GM19463 (cell line): ENCODE measurements around the gene GNAT3.

Experiments used
- ATAC-seq: cut with Tn5 transposase; IDR thresholded peaks from one replicate; pipeline ENCODE4 v1.9.1; 2021; ENCODE audit warnings: mild to moderate bottlenecking, moderate library complexity; ENCODE audit not compliant: unreplicated experiment

Gene GNAT3

DNA sequence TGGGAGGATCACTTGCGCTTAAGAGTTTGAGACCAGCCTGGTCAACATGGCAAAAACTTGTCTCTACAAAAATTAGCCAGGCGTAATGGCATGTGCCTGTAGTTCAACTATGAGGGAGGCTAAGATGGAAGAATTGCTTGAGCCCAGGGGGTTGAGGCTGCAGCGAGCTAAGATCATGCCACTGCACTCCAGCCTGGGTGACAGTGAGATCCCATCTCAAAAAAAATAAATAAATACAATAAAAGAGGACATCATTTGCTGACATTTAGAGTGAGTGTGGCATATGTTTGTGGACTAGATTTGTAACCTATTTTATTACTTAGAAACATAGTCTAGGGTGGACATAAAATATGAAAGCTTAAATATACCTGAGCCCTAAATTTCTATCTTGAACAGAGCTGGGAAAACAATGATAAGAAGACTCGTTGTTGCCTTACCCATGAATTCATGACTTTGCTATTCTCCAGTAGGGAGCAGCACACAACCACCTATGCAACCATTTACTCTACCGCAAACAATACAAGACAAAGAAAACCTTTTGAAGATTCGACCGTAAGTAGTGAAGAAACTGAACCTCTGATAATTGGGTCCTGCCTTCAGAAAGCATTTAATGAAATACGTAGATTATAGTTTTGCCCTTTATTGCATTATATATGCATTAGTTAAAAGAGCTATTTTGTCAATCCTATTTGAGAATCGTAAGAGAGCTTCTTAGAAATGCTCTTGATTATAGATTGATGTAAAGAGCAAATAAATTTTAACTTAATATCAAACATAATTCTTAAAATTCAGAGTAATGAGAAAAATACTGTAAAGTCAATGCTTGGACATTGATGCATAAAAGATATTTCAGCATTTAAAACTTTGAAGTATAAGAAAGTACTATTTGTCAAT lies 83.5 kb downstream of the GNAT3 start:
- ATAC-seq = no peak

DNA sequence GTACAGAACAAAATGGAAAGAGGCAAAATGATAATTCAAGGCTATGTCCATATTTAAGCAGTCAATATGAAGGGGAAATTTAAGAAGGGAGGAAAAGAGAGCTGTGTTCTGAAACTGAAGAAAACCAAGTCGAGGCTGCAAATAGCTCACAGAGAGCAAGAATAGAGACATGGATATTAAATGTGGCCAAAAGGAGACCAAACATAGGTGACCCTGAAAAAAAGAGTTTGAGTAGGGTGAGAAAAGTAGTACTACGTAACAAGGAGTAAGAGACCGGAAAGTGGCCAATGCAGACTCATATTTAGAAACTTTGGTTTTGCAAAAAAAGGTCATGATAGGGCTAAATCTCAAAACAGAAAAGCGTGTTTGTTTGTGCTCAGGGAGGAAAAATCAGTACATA lies 84.6 kb downstream of the GNAT3 start:
- no peak for ATAC-seq

DNA sequence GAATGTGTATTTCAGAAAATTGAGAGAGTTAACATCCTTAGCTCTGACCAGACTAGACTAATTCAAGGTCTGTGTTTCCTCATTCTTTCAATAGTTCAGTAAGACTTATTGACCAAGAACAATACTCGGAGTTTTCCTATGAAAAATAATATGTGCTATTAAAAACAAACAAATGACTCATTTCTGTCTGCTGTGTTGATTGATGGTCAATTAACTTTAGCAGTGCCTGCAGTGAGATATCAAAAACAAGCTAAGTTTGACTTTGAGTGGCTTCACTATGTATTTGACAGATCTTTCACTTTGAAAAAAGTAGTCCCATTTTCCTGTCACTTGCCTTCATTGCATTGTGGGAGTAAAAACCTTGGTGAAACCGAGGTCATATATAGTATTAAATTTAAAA lies 91.0 kb downstream of the GNAT3 start:
- ATAC-seq = no peak

DNA sequence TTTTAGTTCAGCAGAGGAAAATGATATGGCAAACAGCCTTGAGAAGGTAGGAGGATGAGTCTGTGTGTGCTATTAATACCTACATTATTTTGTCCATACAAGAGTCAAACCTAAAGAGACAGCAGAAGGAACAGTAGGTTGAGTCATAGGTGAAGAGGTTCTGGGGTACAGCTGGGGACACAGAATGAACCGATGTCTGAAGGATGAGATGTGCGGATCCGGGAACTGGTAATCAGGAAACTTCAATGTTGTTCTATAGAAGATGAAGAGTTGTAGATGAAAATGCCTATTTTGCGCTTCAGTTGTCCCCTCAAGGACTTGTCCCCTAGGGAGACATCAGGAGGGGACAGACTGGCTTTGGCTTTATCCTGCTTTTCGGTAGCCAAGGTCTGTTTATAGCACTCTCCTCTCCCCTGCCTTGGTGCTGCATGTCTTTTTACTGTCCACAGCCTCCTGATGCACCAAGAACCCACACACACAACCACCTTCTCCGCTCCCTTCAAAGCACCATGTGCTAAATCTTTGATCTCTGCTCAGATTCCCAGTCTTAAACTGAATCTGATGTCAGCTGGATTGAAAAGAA lies 94.6 kb downstream of the GNAT3 start:
- no peak for ATAC-seq

DNA sequence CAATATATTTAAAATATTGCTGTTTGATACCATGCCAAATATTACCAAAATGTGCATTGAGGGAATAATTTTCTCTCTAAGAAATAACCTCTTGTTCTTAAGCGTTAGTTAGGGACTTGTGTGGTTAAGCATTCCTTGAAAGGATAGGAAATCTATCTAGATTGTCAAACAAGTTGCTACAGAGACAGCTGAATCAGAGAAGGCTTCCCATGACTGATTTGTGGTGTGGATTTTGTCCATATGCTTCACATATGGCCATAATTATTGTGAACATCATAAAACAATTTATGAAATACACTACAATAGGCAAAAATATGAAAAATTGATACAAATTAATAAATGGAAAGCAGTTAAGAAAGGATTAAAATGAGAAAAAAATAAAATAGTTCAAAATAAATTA lies 96.3 kb downstream of the GNAT3 start:
- ATAC-seq = no peak

DNA sequence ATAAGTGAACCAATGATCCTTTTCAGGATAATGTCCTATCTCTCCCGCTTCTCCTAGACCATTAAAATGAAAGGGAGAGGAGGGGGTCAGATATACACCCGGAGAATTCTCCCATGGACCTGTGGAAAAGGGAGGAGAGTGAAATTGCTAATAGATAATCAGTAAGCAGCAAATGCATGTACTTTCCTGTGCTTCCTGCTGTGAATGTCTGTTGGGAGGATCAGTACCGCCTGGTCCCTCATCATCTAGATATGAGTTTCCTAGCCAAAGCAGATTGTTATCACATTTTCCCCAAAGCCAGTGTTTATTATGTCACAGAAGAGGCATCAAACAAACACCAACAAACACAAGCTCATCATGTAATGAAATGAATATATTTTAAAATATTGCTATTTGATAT lies 96.8 kb downstream of the GNAT3 start:
- no peak for ATAC-seq

DNA sequence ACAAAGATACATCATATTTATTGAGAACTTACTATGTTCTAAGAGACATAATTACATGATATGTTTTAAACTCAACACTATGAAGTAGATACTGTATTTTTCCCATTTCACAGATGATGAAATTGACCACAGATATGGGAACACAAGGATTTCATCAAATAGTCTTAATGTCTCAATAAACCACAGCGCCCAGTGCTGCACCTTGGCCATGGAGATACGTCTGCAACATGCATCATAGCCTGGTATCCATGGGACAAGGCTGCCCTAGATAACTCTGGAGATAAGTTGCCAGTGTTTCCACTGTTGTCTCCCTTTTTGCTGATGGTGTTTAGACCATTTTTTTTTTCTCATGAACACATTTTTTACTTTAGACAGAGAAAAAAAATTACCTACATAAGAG lies 97.5 kb downstream of the GNAT3 start:
- no peak for ATAC-seq

DNA sequence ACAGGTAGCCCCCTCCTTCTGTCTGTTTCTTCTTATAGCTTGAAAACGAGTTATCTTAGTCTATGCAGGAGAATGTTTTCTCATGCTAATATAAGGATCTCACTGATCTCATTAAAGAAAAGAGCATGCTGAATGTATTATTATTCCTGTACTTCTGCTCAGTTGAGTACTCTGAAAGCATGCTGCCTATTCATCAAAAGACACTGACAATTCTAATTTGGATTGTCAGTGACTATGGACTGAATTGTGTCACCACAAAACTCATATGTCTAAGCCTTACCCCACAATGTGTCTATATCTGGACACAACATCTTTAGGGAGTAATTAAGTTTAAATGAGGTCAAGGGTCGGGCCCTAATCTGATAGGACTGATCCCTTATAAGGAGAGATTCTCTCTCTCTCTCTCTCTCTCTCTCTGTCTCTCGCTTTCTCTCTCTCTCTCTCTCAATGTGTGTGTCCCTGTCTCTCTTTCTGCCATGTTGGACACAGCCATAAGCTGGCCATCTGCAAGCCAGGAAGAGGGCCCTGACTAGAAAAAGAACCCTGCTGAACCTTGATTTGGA lies 98.4 kb downstream of the GNAT3 start:
- ATAC-seq = no peak

DNA sequence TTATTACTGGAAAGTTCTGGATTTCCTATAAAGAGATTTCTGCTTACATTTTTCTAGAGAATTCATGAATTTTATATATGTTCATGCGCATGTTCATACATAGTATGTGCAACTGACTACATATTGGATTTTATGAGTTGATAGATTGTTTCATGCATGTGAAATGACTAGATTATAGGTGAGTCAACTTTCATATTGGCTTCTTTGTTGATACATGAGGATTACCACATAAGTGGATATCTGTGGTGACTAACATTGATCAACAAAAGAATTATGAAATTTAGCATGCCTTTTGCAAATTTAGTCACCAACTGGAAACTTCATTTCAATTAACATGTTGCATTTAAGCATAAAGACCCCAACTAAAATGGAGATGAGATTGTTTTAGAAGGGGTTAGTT lies 99.0 kb downstream of the GNAT3 start:
- no peak for ATAC-seq

DNA sequence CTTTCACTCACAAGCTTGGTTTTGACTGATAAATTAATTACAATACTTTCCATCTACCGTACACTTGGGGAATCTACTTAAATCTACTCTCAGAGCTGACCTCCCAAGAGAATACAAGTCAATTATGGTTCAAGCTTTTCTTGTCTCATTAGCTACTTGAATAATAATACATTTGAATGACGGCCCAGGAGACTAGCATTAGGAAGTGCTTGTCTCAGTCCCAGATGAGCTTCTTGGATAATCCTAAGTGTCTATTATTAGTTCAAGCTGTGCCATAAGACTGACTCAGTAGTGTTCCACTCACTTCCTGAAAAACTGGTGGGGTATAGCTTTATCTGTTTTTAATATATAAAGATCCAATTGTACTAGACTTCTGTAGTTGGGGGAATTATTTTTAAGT lies 100.2 kb downstream of the GNAT3 start:
- no peak for ATAC-seq

DNA sequence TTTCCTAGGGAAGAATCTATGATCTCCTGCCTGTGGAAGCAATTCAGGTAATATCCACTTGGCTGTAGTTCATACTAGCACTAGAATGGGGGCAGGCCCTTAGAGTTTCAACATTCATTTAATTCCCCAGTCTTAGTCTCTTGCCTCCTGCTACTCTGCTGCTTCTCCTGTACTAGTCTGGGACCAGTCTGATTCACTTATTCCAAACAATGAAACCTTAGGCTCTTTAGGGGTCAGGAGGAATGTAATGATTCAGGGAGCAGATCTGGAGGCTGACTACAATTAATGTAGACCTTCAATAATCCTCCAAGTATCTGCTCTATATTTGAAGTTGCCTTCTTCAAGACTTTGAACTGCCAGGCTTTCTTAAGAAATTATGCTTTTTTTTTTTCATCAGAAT lies 101.8 kb downstream of the GNAT3 start:
- ATAC-seq = no peak
